Endothelial cell of umbilical vein (primary cell): ENCODE measurements around the gene LMTK3. TPM values are rescaled to one million over a fixed set of nuclear protein-coding genes. Genes with fewer than 3 reads are reported as not detected.

Experiments used
- BruUV-seq: library from RNA; stranded (reverse); fragments of 400-500 nt; replicated peaks from 2 replicates; lab custom pipeline; 2021; lab: Mats Ljungman, UMichigan
- CTCF ChIA-PET: fragments of 300-600, 350-600 bp; sonication (Branson Sonifier 250); formaldehyde crosslinking; loops from one replicate; lab custom pipeline; 2021; ENCODE audit warnings: antibody characterized with exemption, inconsistent platforms; lab: Charles Lee
- POLR2A ChIA-PET: fragments of 300-600, 350-600 bp; sonication (Branson Sonifier 250); formaldehyde crosslinking; loops from one replicate; lab custom pipeline; 2021; ENCODE audit warnings: antibody characterized with exemption, inconsistent platforms; lab: Charles Lee
- DNase-seq: peaks from one replicate; pipeline ENCODE4 v3.0.0-alpha.2; 2011; ENCODE audit warnings: low read depth, low spot score
- FAIRE-seq: peaks from 2 replicates; lab custom pipeline; 2011; peaks lifted over from hg19 to GRCh38; lab: Jason Lieb, UNC
- H2AFZ ChIP-seq: 2 replicates; pipeline ENCODE4 v1.6.0; 2012; ENCODE audit warnings: low read depth, low read length, control low read depth, inconsistent platforms
- H3K27ac ChIP-seq: 2 replicates; pipeline ENCODE4 v1.5.1; 2011; ENCODE audit warnings: low read depth, mild to moderate bottlenecking, control low read depth, low read length, moderate library complexity; ENCODE audit not compliant: insufficient read depth
- H3K27me3 ChIP-seq, 2 experiments: 2 replicates each; pipeline versions ENCODE4 v1.6.0 to v1.6.1; 2011; ENCODE audit warnings: low read length in 2 of 2, mixed read lengths in 1 of 2; ENCODE audit not compliant: control insufficient read depth in 2 of 2, insufficient read depth in 2 of 2
- H3K36me3 ChIP-seq, 2 experiments: 2 replicates in 1 of 2; 3 replicates in 1 of 2; pipeline ENCODE4 v1.5.1; 2011; ENCODE audit warnings: low read length in 2 of 2, mild to moderate bottlenecking in 1 of 2, moderate library complexity in 1 of 2; ENCODE audit not compliant: control insufficient read depth in 2 of 2, insufficient read depth in 2 of 2; ENCODE audit errors: extremely low read depth in 1 of 2
- H3K4me1 ChIP-seq: 3 replicates; pipeline ENCODE4 v1.5.1; 2011; ENCODE audit warnings: mild to moderate bottlenecking, low read length; ENCODE audit not compliant: control insufficient read depth, insufficient read depth; ENCODE audit errors: extremely low read depth
- H3K4me2 ChIP-seq: 2 replicates; pipeline ENCODE4 v1.6.1; 2011; ENCODE audit warnings: low read length, control low read depth, mixed read lengths; ENCODE audit not compliant: insufficient read depth
- H3K4me3 ChIP-seq, 3 experiments: fragments of 200-600 bp in 1 of 3; sonication (generic), shearing (Covaris generic) in 1 of 3; replicated peaks in 1 of 3; 2 replicates each; pipeline ENCODE4 v1.5.1; 2011 to 2016; ENCODE audit warnings: control low read depth in 3 of 3, low read length in 3 of 3, mild to moderate bottlenecking in 2 of 3, inconsistent platforms in 1 of 3, low read depth in 1 of 3, moderate library complexity in 1 of 3; ENCODE audit not compliant: insufficient read depth in 1 of 3
- H3K79me2 ChIP-seq: 2 replicates; pipeline ENCODE4 v1.6.0; 2012; ENCODE audit warnings: low read length, inconsistent platforms; ENCODE audit not compliant: control insufficient read depth, insufficient read depth
- H3K9ac ChIP-seq: replicated peaks from 2 replicates; pipeline ENCODE3; 2011; ENCODE audit warnings: low read length, control low read depth; ENCODE audit not compliant: insufficient read depth; ENCODE audit errors: extremely low read depth
- H3K9me1 ChIP-seq: replicated peaks from 3 replicates; pipeline ENCODE4 v1.6.0; 2011; ENCODE audit warnings: mild to moderate bottlenecking, low read length; ENCODE audit not compliant: control insufficient read depth, insufficient read depth; ENCODE audit errors: extremely low read depth
- H3K9me3 ChIP-seq: replicated peaks from 2 replicates; pipeline ENCODE4 v1.5.1; 2012; ENCODE audit warnings: low read length, inconsistent platforms; ENCODE audit not compliant: control insufficient read depth, insufficient read depth
- H4K20me1 ChIP-seq: replicated peaks from 2 replicates; pipeline ENCODE3; 2011; ENCODE audit warnings: mild to moderate bottlenecking, low read length; ENCODE audit not compliant: control insufficient read depth, insufficient read depth; ENCODE audit errors: extremely low read depth
- EZH2 ChIP-seq: IDR thresholded peaks from 2 replicates; pipeline ENCODE4 v1.6.1; 2012; ENCODE audit warnings: borderline replicate concordance, low read depth, mild to moderate bottlenecking, moderate library complexity, low read length, inconsistent platforms; ENCODE audit not compliant: severe bottlenecking
- FOS ChIP-seq: IDR thresholded peaks from 2 replicates; pipeline ENCODE4 v1.6.1; 2011; ENCODE audit warnings: mild to moderate bottlenecking, low read length, moderate library complexity, borderline replicate concordance; ENCODE audit not compliant: insufficient read depth
- GATA2 ChIP-seq: IDR thresholded peaks from 2 replicates; pipeline ENCODE4 v1.7.0; 2011; ENCODE audit warnings: low read depth, mild to moderate bottlenecking, moderate library complexity, mixed read lengths, low read length; ENCODE audit not compliant: insufficient read length, insufficient read depth
- JUN ChIP-seq: IDR thresholded peaks from 2 replicates; pipeline ENCODE4 v1.6.1; 2011; ENCODE audit warnings: borderline replicate concordance, low read depth; ENCODE audit not compliant: insufficient read length, insufficient read depth
- MYC ChIP-seq: IDR thresholded peaks from one replicate; pipeline ENCODE4 v1.6.1; 2011; ENCODE audit warnings: mild to moderate bottlenecking, low read depth, low read length
- POLR2A ChIP-seq: IDR thresholded peaks from 2 replicates; pipeline ENCODE4 v1.6.1; 2012; ENCODE audit warnings: low read depth, mild to moderate bottlenecking, control low read depth, low read length
- POLR2AphosphoS5 ChIP-seq: IDR thresholded peaks from 2 replicates; pipeline ENCODE4 v1.6.1; 2012; ENCODE audit warnings: low read depth, mild to moderate bottlenecking, control low read depth, low read length, moderate library complexity; ENCODE audit not compliant: insufficient read depth
- dilution Hi-C: fragments of 300-500 bp; cut with MboI; formaldehyde crosslinking; loops from one replicate; pipeline ENCODE4 v1.15.0; 2019; ENCODE audit warnings: low sequenced_read_pairs; ENCODE audit not compliant: extremely low pct_ligation_motif_present
- intact Hi-C: fragments of 100-400 bp; cut with micrococcal nuclease; formaldehyde crosslinking; loops from one replicate; pipeline ENCODE4 v1.10.0; 2022
- polyA plus RNA-seq, 4 experiments: library from polyadenylated mRNA; depleted of rRNA in 3 of 4; stranded (reverse) in 3 of 4; unstranded in 1 of 4; fragments of >200 nt; gene quantifications; 2 replicates each; pipeline versions ENCODE4 v1.2.1 to v1.2.3, GENCODE V29; 2011 to 2012; ENCODE audit warnings: missing spikeins in 1 of 4
- total RNA-seq: library from RNA; stranded (reverse); gene quantifications from 2 replicates; pipeline ENCODE4 v1.2.3, GENCODE V29; 2021
- TF ChIP-seq, protein P1 (sequence below): IDR thresholded peaks from 2 replicates; pipeline ENCODE4 v1.6.1; 2011; ENCODE audit not compliant: insufficient read depth, insufficient read length
- TF ChIP-seq, protein P2 (sequence below), 2 donors: IDR thresholded peaks; 1 replicate in 1 of 2; 2 replicates in 1 of 2; pipeline ENCODE4 v1.5.1; 2011; ENCODE audit warnings: low read length in 2 of 2, mild to moderate bottlenecking in 2 of 2, moderate library complexity in 2 of 2, control low read depth in 1 of 2, inconsistent platforms in 1 of 2, low read depth in 1 of 2; ENCODE audit not compliant: insufficient read depth in 1 of 2; ENCODE audit errors: extremely low read depth in 1 of 2

Gene LMTK3
- total and polyA plus RNA-seq, 2 donors (not counting 3 experiments of a cell fraction or from before 2014, with no cell fraction given) = 0.11 to 0.14 TPM

DNA sequence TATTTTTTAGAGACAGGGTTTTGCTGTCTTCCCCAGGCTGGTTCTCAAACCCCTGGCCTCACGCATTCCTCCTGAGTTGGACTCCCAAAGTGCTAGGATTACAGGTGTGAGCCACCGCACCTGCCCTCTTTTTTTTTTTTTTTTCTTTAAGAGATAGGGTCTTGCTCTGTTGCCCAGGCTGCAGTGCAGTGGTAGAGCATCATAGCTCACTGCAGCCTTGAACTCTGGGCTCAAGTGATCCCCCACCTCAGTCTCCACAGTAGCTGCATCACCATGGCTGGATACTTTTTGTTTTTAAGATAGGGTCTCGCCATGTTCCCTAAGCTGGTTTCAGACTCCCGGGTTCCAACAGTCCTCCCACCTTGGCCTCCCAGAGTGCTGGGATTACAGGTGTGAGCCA, 54.8 kb downstream of the LMTK3 start:
- POLR2A ChIA-PET = no interaction called here
- H3K4me1 ChIP-seq = no peaks in the 10 kb centered on the region
- no peak overlapping the region for H2AFZ ChIP-seq
- BruUV-seq = no TSS peak
- H3K36me3 ChIP-seq = peaks cover 2 to 18% of the 10 kb centered on the region in 2 experiments
- CTCF ChIA-PET = no interaction called here
- no peaks in the 10 kb centered on the region for H4K20me1 ChIP-seq
- TF ChIP-seq EZH2 (no peak), POLR2A (no peak), MYC (no peak), FOS (no peak), GATA2 (no peak), POLR2AphosphoS5 (no peak), JUN (no peak)
- TF ChIP-seq, protein P1, sequence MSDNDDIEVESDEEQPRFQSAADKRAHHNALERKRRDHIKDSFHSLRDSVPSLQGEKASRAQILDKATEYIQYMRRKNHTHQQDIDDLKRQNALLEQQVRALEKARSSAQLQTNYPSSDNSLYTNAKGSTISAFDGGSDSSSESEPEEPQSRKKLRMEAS = no peak
- TF ChIP-seq, protein P2, sequence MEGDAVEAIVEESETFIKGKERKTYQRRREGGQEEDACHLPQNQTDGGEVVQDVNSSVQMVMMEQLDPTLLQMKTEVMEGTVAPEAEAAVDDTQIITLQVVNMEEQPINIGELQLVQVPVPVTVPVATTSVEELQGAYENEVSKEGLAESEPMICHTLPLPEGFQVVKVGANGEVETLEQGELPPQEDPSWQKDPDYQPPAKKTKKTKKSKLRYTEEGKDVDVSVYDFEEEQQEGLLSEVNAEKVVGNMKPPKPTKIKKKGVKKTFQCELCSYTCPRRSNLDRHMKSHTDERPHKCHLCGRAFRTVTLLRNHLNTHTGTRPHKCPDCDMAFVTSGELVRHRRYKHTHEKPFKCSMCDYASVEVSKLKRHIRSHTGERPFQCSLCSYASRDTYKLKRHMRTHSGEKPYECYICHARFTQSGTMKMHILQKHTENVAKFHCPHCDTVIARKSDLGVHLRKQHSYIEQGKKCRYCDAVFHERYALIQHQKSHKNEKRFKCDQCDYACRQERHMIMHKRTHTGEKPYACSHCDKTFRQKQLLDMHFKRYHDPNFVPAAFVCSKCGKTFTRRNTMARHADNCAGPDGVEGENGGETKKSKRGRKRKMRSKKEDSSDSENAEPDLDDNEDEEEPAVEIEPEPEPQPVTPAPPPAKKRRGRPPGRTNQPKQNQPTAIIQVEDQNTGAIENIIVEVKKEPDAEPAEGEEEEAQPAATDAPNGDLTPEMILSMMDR (IDR thresholded peaks at IDR 0.05; ENCODE audit: extremely low read depth in 1 of 2, insufficient read depth in 1 of 2, low read depth in 1 of 2, low read length in 2 of 2) = no peak
- DNase-seq = no peak
- no peak overlapping the region for H3K9ac ChIP-seq
- H3K4me2 ChIP-seq = no peak overlapping the region
- H3K79me2 ChIP-seq = peaks cover 4% of the 10 kb centered on the region
- intact Hi-C loops = no loop called here
- H3K27ac ChIP-seq = no peak overlapping the region
- no peak for FAIRE-seq
- no peaks in the 10 kb centered on the region for H3K9me1 ChIP-seq
- H3K9me3 ChIP-seq = no peaks in the 10 kb centered on the region
- no peaks in the 10 kb centered on the region for H3K27me3 ChIP-seq
- no peak overlapping the region for H3K4me3 ChIP-seq
- dilution Hi-C loops = no loop called here
